Pancreas (tissue), 10 donors: Measurements from ENCODE around the gene UBE2Q1. TPM values are rescaled to one million over a fixed set of nuclear protein-coding genes. Genes with fewer than 3 reads are reported as not detected.

Source experiments
- ATAC-seq, 4 donors: fragments of 200-7000 bp; cut with Tn5 transposase; one replicate each; pipeline versions ENCODE4 v1.8.0 to v1.9.1; 2020; ENCODE audit warnings: mild to moderate bottlenecking in 4 of 4, moderate library complexity in 4 of 4
- DNase-seq, 6 donors: peaks; one replicate each; pipeline ENCODE4 v3.0.0-alpha.2; 2020
- FAIRE-seq: peaks from 2 replicates; lab custom pipeline; 2012; peaks lifted over from hg19 to GRCh38; lab: Jason Lieb, UNC
- H3K27ac ChIP-seq, 4 donors: fragments of 200-600 bp; sonication (generic); 1 replicate in 3 of 4; 2 replicates in 1 of 4; pipeline versions ENCODE4 v1.5.0 to v1.8.0; 2020
- H3K27me3 ChIP-seq, 4 donors: fragments of 200-600 bp; one replicate each; pipeline ENCODE4 v1.8.0; 2021
- H3K36me3 ChIP-seq, 3 donors: fragments of 200-600 bp; sonication (generic) in 1 of 3; one replicate each; pipeline versions ENCODE4 v1.5.0 to v1.8.0; 2020 to 2021
- H3K4me1 ChIP-seq, 3 donors: fragments of 200-600 bp; one replicate each; pipeline ENCODE4 v1.8.0; 2021
- H3K4me3 ChIP-seq, 4 donors: fragments of 200-600 bp; sonication (generic) in 2 of 4; one replicate each; pipeline versions ENCODE4 v1.5.0 to v1.8.0; 2020 to 2021
- H3K9me3 ChIP-seq, 4 donors: fragments of 200-600 bp; one replicate each; pipeline ENCODE4 v1.8.0; 2021
- WGBS, 2 donors: extraction: QIAGEN DNeasy Blood & Tissue Kit; methylation state at CpG; one replicate each; pipeline ENCODE4 v1.1.7; 2013; 5-methylcytosine and 5-hydroxymethylcytosine counted together
- intact Hi-C, 3 donors: fragments of 100-400 bp; cut with DNase I; formaldehyde crosslinking; loops; one replicate each; pipeline versions ENCODE4 v1.11.1 to v1.14.2; 2022
- polyA plus RNA-seq, 2 donors: library from polyadenylated mRNA; stranded (reverse); fragments of 200-250 nt; gene quantifications; one replicate each; pipeline ENCODE4 v1.2.3, GENCODE V29; 2013
- total RNA-seq, 6 donors: library from RNA; stranded (reverse); fragmentation: NEBNext Ultra II Directional in 4 of 6; extraction: Animal tissue kit (Norgen Biotek cat#: 25700) in 4 of 6; gene quantifications; one replicate each; pipeline versions ENCODE4 v1.2.1 to v1.2.4, GENCODE V29; 2021 to 2023
- TF ChIP-seq, protein P1 (sequence below), 4 donors: fragments of 200-600 bp; sonication (generic) in 3 of 4; IDR thresholded peaks; one replicate each; pipeline versions ENCODE4 v1.5.0 to v1.8.0; 2021; ENCODE audit warnings: antibody characterized with exemption in 4 of 4
- donor health status: healthy with polysubstance abuse.
- donor health status: DM: no; HTN: no; CAD: no; lungs with moderate emphysema.
- donor health status: DM: no; HTN: no; CAD: no.
- donor health status: control.
- donor health status: control.
- donor health status: Bipolar disorder and iron deficiency.
- donor health status: DM: yes; HTN: yes; CAD: no.
- donor health status: DM: no; HTN: no; CAD: no.
- donor health status: DM: no; HTN: no; CAD: no.
- donor health status: DM: yes; HTN: yes; CAD: no.

Gene UBE2Q1
- total and polyA plus RNA-seq, 8 donors = 22.3 to 52.2 (median 38.7) TPM

DNA sequence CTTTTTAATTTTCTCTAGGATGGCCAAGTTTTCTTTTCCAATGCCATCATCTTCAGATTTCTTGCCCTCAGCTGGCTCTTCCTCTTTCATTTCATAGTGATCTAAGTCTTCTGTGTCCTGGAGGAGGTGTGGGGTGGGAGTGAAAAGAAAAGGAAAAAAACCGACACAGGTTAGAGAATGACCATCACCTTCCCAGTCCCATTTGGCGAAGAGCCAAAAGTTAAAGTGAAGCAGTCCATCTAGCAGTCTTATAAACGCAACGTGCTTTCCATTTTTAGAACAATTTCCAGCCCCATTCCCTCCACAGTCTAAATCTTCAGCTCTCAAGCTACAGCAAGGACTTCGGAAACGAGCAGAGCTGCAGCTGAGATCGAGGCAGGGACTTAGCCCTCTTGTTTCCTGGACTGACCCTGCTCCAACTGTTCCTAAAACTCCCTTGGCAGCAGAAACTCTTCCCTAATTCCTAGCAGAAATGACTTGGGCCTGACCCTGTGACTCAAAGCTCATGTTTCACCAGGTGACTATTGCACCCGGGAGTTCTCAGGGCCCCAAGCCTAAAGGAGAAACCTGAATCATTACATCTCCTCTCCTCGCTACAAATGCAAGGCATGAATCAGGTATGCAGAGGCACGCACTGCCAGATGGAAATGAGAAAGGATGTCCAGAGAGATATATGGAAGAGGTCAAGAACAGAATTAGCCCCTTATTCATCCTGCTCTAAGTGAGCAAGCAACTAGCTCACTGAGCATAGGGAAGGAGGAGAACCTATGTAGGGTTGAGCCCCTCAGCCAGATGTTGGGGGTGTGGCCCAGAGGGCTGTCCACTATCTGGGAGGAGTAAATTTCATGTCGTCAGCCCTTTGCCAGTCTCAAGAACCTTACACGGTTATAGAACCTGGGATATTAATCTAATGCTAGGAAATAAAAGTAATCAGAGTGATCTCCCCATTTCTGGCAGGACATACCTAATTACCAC is 5.1 kb downstream of the UBE2Q1 start:
- 68 to 72% methylated on average over 12 of the region's 12 CpGs for WGBS, 2 donors
- ATAC-seq (no peak), FAIRE-seq (no peak), DNase-seq (no peak)
- Histone ChIP-seq H3K27me3 (no peaks in the 10 kb centered on the region), H3K36me3 (peaks cover 26 to 67% (median 46%) of the 10 kb centered on the region in 3 donors), H3K9me3 (no peaks in the 10 kb centered on the region), H3K27ac (no peak overlapping the region), H3K4me1 (peaks cover 16 to 23% (median 18%) of the 10 kb centered on the region in 3 donors), H3K4me3 (no peak overlapping the region)
- TF ChIP-seq, protein P1, sequence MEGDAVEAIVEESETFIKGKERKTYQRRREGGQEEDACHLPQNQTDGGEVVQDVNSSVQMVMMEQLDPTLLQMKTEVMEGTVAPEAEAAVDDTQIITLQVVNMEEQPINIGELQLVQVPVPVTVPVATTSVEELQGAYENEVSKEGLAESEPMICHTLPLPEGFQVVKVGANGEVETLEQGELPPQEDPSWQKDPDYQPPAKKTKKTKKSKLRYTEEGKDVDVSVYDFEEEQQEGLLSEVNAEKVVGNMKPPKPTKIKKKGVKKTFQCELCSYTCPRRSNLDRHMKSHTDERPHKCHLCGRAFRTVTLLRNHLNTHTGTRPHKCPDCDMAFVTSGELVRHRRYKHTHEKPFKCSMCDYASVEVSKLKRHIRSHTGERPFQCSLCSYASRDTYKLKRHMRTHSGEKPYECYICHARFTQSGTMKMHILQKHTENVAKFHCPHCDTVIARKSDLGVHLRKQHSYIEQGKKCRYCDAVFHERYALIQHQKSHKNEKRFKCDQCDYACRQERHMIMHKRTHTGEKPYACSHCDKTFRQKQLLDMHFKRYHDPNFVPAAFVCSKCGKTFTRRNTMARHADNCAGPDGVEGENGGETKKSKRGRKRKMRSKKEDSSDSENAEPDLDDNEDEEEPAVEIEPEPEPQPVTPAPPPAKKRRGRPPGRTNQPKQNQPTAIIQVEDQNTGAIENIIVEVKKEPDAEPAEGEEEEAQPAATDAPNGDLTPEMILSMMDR (IDR thresholded peaks at IDR 0.05) = no peak
- intact Hi-C loops = loop anchor here in 1 of 3 donors (10.0 kb wide), 1 partner anchor 331 kb away; no protein-coding TSS in a partner anchor

DNA sequence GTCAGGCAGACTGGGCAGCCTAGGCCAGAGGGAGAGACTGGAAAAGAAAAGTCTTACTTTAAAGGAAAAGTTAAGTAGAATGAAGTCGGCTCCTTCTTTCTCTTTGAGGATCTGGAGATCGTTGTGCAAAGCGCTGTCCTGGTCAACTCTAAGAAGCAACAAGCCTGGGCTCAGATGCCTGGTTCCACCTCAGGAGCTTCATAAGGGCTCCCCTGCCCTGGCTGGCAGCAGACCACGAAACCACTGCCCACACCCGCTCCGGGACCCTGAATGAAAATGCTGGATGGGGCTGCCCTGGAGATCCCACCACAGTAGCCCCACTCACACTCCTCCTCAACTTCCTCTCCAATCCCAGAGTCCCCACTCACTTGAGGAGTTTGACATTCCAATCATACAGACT is 6.4 kb downstream of the UBE2Q1 start:
- FAIRE-seq (no peak), ATAC-seq (no peak), DNase-seq (no peak)
- no peak overlapping the region for H3K27ac ChIP-seq
- H3K9me3 ChIP-seq = no peaks in the 10 kb centered on the region
- no peak overlapping the region for H3K4me3 ChIP-seq
- intact Hi-C loops = loop anchor here in 1 of 3 donors (10.0 kb wide), 1 partner anchor 333 kb away; no protein-coding TSS in a partner anchor
- WGBS, 2 donors = 90 to 94% methylated on average over 6 of the region's 6 CpGs
- TF ChIP-seq, protein P1 (IDR thresholded peaks at IDR 0.05) = no peak
- H3K36me3 ChIP-seq = peaks cover 26 to 67% (median 46%) of the 10 kb centered on the region in 3 donors
- peaks cover 22 to 34% (median 31%) of the 10 kb centered on the region in 3 donors for H3K4me1 ChIP-seq
- H3K27me3 ChIP-seq = no peaks in the 10 kb centered on the region

DNA sequence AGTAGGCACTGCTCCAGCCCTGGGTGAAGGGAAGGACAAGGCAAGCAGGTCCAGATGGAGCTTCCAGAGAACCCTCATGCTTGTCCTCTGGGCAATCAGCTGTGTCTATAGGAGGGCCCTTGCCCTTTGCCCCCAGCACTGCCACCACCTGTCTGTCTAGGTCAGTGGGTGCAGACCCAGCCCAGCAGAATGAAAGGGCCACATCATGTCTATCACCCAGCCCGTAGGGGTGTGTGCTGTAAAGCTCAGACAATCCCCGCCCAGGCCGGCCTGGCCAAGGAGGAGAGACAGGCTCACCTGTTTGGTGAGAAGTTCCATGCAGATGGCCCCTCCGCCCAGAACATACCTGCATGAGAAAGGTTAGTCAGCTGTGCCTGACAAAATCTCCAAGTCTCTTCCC is 7.0 kb downstream of the UBE2Q1 start:
- H3K4me3 ChIP-seq = no peak overlapping the region
- DNase-seq (no peak), FAIRE-seq (no peak), ATAC-seq (no peak)
- H3K4me1 ChIP-seq = peaks cover 21 to 32% (median 29%) of the 10 kb centered on the region in 3 donors
- H3K27ac ChIP-seq = no peak overlapping the region
- TF ChIP-seq, protein P1 (IDR thresholded peaks at IDR 0.05) = no peak
- intact Hi-C loops = loop anchor here in 1 of 3 donors (10.0 kb wide), 1 partner anchor 333 kb away; no protein-coding TSS in a partner anchor
- 91% methylated on average over 4 of the region's 4 CpGs for WGBS, 2 donors
- H3K36me3 ChIP-seq = peaks cover 26 to 67% (median 46%) of the 10 kb centered on the region in 3 donors
- no peaks in the 10 kb centered on the region for H3K27me3 ChIP-seq
- no peaks in the 10 kb centered on the region for H3K9me3 ChIP-seq

DNA sequence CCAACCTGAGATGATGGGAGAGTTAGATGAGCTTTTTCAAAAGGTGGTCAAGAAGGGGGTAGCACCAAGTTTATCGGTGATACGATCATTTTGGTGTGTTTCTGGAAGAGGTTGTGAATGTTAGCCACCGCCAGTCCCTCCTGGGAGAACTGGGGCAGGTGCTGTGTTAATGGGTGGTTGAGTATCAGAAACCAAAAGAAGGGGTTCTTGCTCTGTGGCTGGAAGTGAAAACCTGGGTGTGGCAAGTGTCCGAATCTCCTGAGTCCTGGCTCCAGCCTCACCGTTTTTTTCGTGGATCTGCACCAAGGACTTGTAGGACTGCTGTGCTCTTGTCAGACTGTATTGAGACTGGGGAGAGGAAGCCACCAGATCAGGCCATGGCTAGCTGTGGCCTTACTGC is 7.8 kb downstream of the UBE2Q1 start:
- Histone ChIP-seq H3K27ac (no peak overlapping the region), H3K36me3 (peaks cover 26 to 66% (median 46%) of the 10 kb centered on the region in 3 donors), H3K9me3 (no peaks in the 10 kb centered on the region), H3K27me3 (no peaks in the 10 kb centered on the region), H3K4me3 (no peak overlapping the region), H3K4me1 (peaks cover 21 to 27% (median 26%) of the 10 kb centered on the region in 3 donors)
- DNase-seq (no peak), ATAC-seq (no peak), FAIRE-seq (no peak)
- intact Hi-C loops = loop anchor here in 1 of 3 donors (10.0 kb wide), 1 partner anchor 334 kb away; no protein-coding TSS in a partner anchor
- TF ChIP-seq, protein P1 (IDR thresholded peaks at IDR 0.05) = no peak
- 75 to 76% methylated on average over 6 of the region's 6 CpGs for WGBS, 2 donors
